CD4-positive, alpha-beta T cell (primary cell): ENCODE results near the gene BTBD9. TPM values are rescaled to one million over a fixed set of nuclear protein-coding genes. Genes with fewer than 3 reads are reported as not detected.

ENCODE experiments used
- ATAC-seq: fragments of 200-7000 bp; cut with Tn5 transposase; one replicate; pipeline ENCODE4 v1.10.0; 2022; ENCODE audit warnings: mild to moderate bottlenecking; ENCODE audit not compliant: poor library complexity
- CTCF ChIA-PET: fragments of 350-600 bp; sonication (Branson Sonifier 250); formaldehyde crosslinking; loops from one replicate; lab custom pipeline; 2021; ENCODE audit warnings: antibody characterized with exemption, inconsistent platforms; lab: Charles Lee
- POLR2A ChIA-PET: fragments of 350-600 bp; sonication (Branson Sonifier 250); formaldehyde crosslinking; loops from one replicate; lab custom pipeline; 2021; ENCODE audit warnings: antibody characterized with exemption, inconsistent platforms; lab: Charles Lee
- DNase-seq, 14 experiments: peaks; one replicate each; pipeline ENCODE4 v3.0.0-alpha.2; 2013 to 2020; ENCODE audit warnings: mixed read lengths in 2 of 14
- H3K27ac ChIP-seq, 2 donors: one replicate each; pipeline versions ENCODE4 v1.5.1 to v1.7.0; 2013; ENCODE audit warnings: low read length in 2 of 2, low read depth in 1 of 2, mild to moderate bottlenecking in 1 of 2
- H3K27me3 ChIP-seq, 2 experiments: 1 replicate in 1 of 2; 2 replicates in 1 of 2; pipeline versions ENCODE4 v1.6.1 to v1.7.0; 2013; ENCODE audit warnings: low read length in 2 of 2, control low read depth in 1 of 2, mild to moderate bottlenecking in 1 of 2, moderate library complexity in 1 of 2; ENCODE audit not compliant: insufficient read depth in 2 of 2, control insufficient read depth in 1 of 2
- H3K36me3 ChIP-seq: one replicate; pipeline ENCODE4 v1.6.1; 2013; ENCODE audit warnings: low read length, control low read depth; ENCODE audit not compliant: insufficient read depth
- H3K4me1 ChIP-seq: one replicate; pipeline ENCODE4 v1.6.1; 2013; ENCODE audit warnings: low read length, control low read depth; ENCODE audit not compliant: insufficient read depth
- H3K4me3 ChIP-seq: one replicate; pipeline ENCODE4 v1.5.1; 2013; ENCODE audit warnings: mild to moderate bottlenecking, low read length, moderate library complexity
- H3K9me3 ChIP-seq, 2 experiments: 1 replicate in 1 of 2; 2 replicates in 1 of 2; pipeline versions ENCODE4 v1.6.1 to v1.7.0; 2013; ENCODE audit warnings: low read length in 2 of 2, mild to moderate bottlenecking in 2 of 2, control low read depth in 1 of 2, moderate library complexity in 1 of 2; ENCODE audit not compliant: control insufficient read depth in 1 of 2, insufficient read depth in 1 of 2
- H3K27ac Mint-ChIP-seq: one replicate; pipeline ENCODE4 v1.8.0; 2020; ENCODE audit warnings: mixed read lengths
- H3K27me3 Mint-ChIP-seq: one replicate; pipeline ENCODE4 v1.8.0; 2021; ENCODE audit warnings: mixed read lengths
- H3K36me3 Mint-ChIP-seq: one replicate; pipeline ENCODE4 v1.8.0; 2021; ENCODE audit warnings: low read depth, mixed read lengths
- H3K4me1 Mint-ChIP-seq: one replicate; pipeline ENCODE4 v1.8.0; 2021; ENCODE audit warnings: low read depth, mixed read lengths
- H3K4me3 Mint-ChIP-seq: one replicate; pipeline ENCODE4 v1.8.0; 2020; ENCODE audit warnings: mild to moderate bottlenecking, mixed read lengths
- H3K9me3 Mint-ChIP-seq: one replicate; pipeline ENCODE4 v1.8.0; 2020; ENCODE audit warnings: mixed read lengths
- CTCF ChIP-seq: fragments of 200-600 bp; IDR thresholded peaks from one replicate; pipeline ENCODE4 v1.8.0; 2022; ENCODE audit warnings: antibody characterized with exemption, mild to moderate bottlenecking
- intact Hi-C, 2 experiments: fragments of 100-400 bp; cut with DNase I in 1 of 2; cut with micrococcal nuclease in 1 of 2; formaldehyde crosslinking; loops; one replicate each; pipeline versions ENCODE4 v1.15.1 to v1.9.0; 2023 to 2025; cut with DNase I, micrococcal nuclease
- total RNA-seq, 174 experiments: library from RNA in 2 of 174; stranded (reverse) in 2 of 174; gene quantifications; one replicate each; pipeline ENCODE4 v1.2.3 and lab custom pipeline; 2021 to 2026

The BTBD9 gene
- total RNA-seq, 2 experiments from 2014 or later = 58.7 to 59.3 TPM

GRCh38 chr6:38244869-38245268, 394.9 kb downstream of the BTBD9 start:
- no peak for DNase-seq
- Mint-ChIP-seq H3K9me3 (no peaks in the 10 kb centered on the region), H3K36me3 (peaks cover 60% of the 10 kb centered on the region), H3K4me3 (no peak overlapping the region), H3K4me1 (no peaks in the 10 kb centered on the region), H3K27me3 (no peaks in the 10 kb centered on the region), H3K27ac (no peak overlapping the region)
- Histone ChIP-seq H3K27me3 (no peaks in the 10 kb centered on the region), H3K4me3 (no peak overlapping the region), H3K4me1 (no peaks in the 10 kb centered on the region), H3K27ac (no peak overlapping the region), H3K36me3 (peaks cover 3% of the 10 kb centered on the region), H3K9me3 (no peaks in the 10 kb centered on the region)
- CTCF ChIA-PET = interaction anchor here (0.6 kb wide), 1 partner anchor 404 kb away, joined by 3 read pairs; no protein-coding TSS in a partner anchor
- no peak for ATAC-seq
- no peak for TF ChIP-seq CTCF
- intact Hi-C loops = no loop called here
- POLR2A ChIA-PET = no interaction called here

- intact Hi-C loops = no loop called here
- Histone ChIP-seq H3K4me1 (no peaks in the 10 kb centered on the region), H3K9me3 (no peaks in the 10 kb centered on the region), H3K27ac (no peak overlapping the region), H3K36me3 (peaks cover 3% of the 10 kb centered on the region), H3K27me3 (no peaks in the 10 kb centered on the region), H3K4me3 (no peak overlapping the region)
- Mint-ChIP-seq H3K9me3 (no peaks in the 10 kb centered on the region), H3K4me1 (no peaks in the 10 kb centered on the region), H3K27me3 (no peaks in the 10 kb centered on the region), H3K36me3 (peaks cover 38% of the 10 kb centered on the region), H3K4me3 (no peak overlapping the region), H3K27ac (no peak overlapping the region)
- TF ChIP-seq CTCF = no peak
- ChIA-PET CTCF (no interaction called here), POLR2A (no interaction called here)
- DNase-seq = no peak
- no peak for ATAC-seq
These were observed 398.4 kb downstream of the BTBD9 start for GRCh38 chr6:38241200-38241871.

GRCh38 chr6:38239719-38240451, 399.8 kb downstream of the BTBD9 start:
- Mint-ChIP-seq H3K27ac (no peak overlapping the region), H3K36me3 (peaks cover 31% of the 10 kb centered on the region), H3K4me3 (no peak overlapping the region), H3K4me1 (no peaks in the 10 kb centered on the region), H3K27me3 (no peaks in the 10 kb centered on the region), H3K9me3 (no peaks in the 10 kb centered on the region)
- Histone ChIP-seq H3K4me1 (no peaks in the 10 kb centered on the region), H3K36me3 (peaks cover 3% of the 10 kb centered on the region), H3K4me3 (no peak overlapping the region), H3K27ac (no peak overlapping the region), H3K27me3 (no peaks in the 10 kb centered on the region), H3K9me3 (no peaks in the 10 kb centered on the region)
- DNase-seq (no peak), ATAC-seq (no peak)
- ChIA-PET CTCF (no interaction called here), POLR2A (no interaction called here)
- intact Hi-C loops = no loop called here
- TF ChIP-seq CTCF = no peak
